ENCODE measurements around the gene CC2D2A. TPM values are rescaled to one million over a fixed set of nuclear protein-coding genes. Genes with fewer than 3 reads are reported as not detected.

The CC2D2A gene
- total and polyA plus RNA-seq, 9 of the 15 experiments (the other 6 are each of a cell fraction or from before 2014, with no cell fraction given): 0.36 to 2.5 (median 1.6) TPM

DNA sequence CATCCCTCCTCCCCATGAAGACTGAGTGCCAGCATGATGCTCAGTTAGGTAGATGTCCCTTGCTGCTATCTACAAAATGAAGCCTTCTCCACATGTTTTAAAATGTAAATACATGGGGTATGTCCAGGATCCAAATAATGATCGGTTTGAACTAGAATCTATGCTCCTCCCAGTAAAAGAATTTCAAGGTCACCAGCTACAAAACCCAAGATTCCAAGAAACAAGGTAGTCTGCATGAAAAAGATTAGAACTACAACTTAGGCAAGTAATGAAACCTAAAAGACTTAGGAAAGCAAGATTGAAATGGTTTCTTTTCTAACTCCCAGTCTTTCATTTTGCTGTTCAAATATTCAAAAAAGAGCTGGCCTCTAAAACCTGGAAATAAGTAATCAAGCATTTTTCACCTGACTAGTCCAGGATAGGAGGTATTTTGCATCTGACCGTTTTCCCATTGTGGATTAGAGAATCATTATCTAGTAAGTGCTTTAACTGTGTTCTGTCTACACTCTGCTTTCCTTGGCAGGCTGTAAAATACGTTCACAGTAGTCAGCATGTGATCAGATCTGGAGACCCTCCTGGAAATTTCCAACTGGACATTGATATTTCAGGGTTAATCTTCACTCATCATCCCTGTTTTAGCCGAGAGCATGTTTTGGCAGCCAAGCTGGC lies 57.4 kb downstream of the CC2D2A start (continued):
- TF ChIP-seq TEAD4 (IDR thresholded peaks at IDR 0.05; ENCODE audit: low read length): peak; percentile 58; the same call in 1 of the 2 replicates
- TF ChIP-seq TEAD4 (CRISPR knock-in tag; IDR thresholded peaks at IDR 0.05; ENCODE audit: borderline replicate concordance): no peak
- TF ChIP-seq MEIS2 (IDR thresholded peaks at IDR 0.05; ENCODE audit: partially characterized antibody): no peak
- peak; percentile 60 for TF ChIP-seq CBFA2T3 (IDR thresholded peaks at IDR 0.05)
- TF ChIP-seq ZFP30 (CRISPR knock-in tag; IDR thresholded peaks at IDR 0.05; ENCODE audit: borderline replicate concordance): no peak
- peak; percentile 69 for TF ChIP-seq TAL1 (IDR thresholded peaks at IDR 0.05)
- TF ChIP-seq, protein P1, sequence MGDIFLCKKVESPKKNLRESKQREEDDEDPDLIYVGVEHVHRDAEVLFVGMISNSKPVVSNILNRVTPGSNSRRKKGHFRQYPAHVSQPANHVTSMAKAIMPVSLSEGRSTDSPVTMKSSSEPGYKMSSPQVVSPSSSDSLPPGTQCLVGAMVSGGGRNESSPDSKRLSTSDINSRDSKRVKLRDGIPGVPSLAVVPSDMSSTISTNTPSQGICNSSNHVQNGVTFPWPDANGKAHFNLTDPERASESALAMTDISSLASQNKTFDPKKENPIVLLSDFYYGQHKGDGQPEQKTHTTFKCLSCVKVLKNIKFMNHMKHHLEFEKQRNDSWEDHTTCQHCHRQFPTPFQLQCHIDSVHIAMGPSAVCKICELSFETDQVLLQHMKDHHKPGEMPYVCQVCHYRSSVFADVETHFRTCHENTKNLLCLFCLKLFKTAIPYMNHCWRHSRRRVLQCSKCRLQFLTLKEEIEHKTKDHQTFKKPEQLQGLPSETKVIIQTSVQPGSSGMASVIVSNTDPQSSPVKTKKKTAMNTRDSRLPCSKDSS (IDR thresholded peaks at IDR 0.05; ENCODE audit: low read depth, partially characterized antibody): no peak
- TF ChIP-seq SMARCA4 (IDR thresholded peaks at IDR 0.05): peak; percentile 70; the same call in 1 of the 2 replicates
- TF ChIP-seq, protein P2, sequence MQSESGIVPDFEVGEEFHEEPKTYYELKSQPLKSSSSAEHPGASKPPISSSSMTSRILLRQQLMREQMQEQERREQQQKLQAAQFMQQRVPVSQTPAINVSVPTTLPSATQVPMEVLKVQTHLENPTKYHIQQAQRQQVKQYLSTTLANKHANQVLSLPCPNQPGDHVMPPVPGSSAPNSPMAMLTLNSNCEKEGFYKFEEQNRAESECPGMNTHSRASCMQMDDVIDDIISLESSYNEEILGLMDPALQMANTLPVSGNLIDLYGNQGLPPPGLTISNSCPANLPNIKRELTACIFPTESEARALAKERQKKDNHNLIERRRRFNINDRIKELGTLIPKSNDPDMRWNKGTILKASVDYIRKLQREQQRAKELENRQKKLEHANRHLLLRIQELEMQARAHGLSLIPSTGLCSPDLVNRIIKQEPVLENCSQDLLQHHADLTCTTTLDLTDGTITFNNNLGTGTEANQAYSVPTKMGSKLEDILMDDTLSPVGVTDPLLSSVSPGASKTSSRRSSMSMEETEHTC (IDR thresholded peaks at IDR 0.05): no peak
- TF ChIP-seq SMAD1 (IDR thresholded peaks at IDR 0.05; ENCODE audit: low read depth, low read length, partially characterized antibody): no peak
- TF ChIP-seq SMARCC2 (IDR thresholded peaks at IDR 0.05; ENCODE audit: low read depth): peak; percentile 39; the same call in 1 of the 2 replicates
- TF ChIP-seq, protein P3, sequence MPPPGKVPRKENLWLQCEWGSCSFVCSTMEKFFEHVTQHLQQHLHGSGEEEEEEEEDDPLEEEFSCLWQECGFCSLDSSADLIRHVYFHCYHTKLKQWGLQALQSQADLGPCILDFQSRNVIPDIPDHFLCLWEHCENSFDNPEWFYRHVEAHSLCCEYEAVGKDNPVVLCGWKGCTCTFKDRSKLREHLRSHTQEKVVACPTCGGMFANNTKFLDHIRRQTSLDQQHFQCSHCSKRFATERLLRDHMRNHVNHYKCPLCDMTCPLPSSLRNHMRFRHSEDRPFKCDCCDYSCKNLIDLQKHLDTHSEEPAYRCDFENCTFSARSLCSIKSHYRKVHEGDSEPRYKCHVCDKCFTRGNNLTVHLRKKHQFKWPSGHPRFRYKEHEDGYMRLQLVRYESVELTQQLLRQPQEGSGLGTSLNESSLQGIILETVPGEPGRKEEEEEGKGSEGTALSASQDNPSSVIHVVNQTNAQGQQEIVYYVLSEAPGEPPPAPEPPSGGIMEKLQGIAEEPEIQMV (tag; conservative IDR thresholded peaks at IDR 0.05; ENCODE audit: low read depth): no peak
- TF ChIP-seq, protein P4, sequence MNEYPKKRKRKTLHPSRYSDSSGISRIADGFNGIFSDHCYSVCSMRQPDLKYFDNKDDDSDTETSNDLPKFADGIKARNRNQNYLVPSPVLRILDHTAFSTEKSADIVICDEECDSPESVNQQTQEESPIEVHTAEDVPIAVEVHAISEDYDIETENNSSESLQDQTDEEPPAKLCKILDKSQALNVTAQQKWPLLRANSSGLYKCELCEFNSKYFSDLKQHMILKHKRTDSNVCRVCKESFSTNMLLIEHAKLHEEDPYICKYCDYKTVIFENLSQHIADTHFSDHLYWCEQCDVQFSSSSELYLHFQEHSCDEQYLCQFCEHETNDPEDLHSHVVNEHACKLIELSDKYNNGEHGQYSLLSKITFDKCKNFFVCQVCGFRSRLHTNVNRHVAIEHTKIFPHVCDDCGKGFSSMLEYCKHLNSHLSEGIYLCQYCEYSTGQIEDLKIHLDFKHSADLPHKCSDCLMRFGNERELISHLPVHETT (CRISPR knock-in tag; conservative IDR thresholded peaks at IDR 0.05 in 1 of 2, IDR thresholded peaks at IDR 0.05 in 1 of 2): no peak
- peak; percentile 48; the same call in 1 of the 2 replicates for TF ChIP-seq DPF2 (IDR thresholded peaks at IDR 0.05)
- no peak for TF ChIP-seq HDGF (IDR thresholded peaks at IDR 0.05)
- TF ChIP-seq BMI1 (IDR thresholded peaks at IDR 0.05; ENCODE audit: low read length): no peak
- TF ChIP-seq, protein P5, sequence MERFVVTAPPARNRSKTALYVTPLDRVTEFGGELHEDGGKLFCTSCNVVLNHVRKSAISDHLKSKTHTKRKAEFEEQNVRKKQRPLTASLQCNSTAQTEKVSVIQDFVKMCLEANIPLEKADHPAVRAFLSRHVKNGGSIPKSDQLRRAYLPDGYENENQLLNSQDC (CRISPR knock-in tag; IDR thresholded peaks at IDR 0.05): no peak
- no peak for TF ChIP-seq CREBBP (IDR thresholded peaks at IDR 0.05; ENCODE audit: low read depth, low read length)
- TF ChIP-seq ESRRB (CRISPR knock-in tag; IDR thresholded peaks at IDR 0.05; ENCODE audit: borderline replicate concordance): no peak
- peak; percentile 45; the same call in 1 of the 2 replicates for TF ChIP-seq NCOR1 (IDR thresholded peaks at IDR 0.05)

All from K562 (cell line).